Neural crest cell (in vitro differentiated cells): ENCODE results near the gene LRCOL1. TPM values are rescaled to one million over a fixed set of nuclear protein-coding genes. Genes with fewer than 3 reads are reported as not detected.

ENCODE experiments used
- DNase-seq: peaks from one replicate; pipeline ENCODE4 v3.0.0; 2021; ENCODE audit warnings: low read depth, mixed read lengths, low spot score
- H3K27ac Mint-ChIP-seq: one replicate; pipeline ENCODE4 v1.8.0; 2021; ENCODE audit warnings: mild to moderate bottlenecking, mixed read lengths; ENCODE audit not compliant: unreplicated experiment
- H3K27me3 Mint-ChIP-seq: 2 replicates; pipeline ENCODE4 v1.8.0; 2021; ENCODE audit warnings: low read depth, mild to moderate bottlenecking, mixed read lengths
- H3K36me3 Mint-ChIP-seq: 2 replicates; pipeline ENCODE4 v1.8.0; 2021; ENCODE audit warnings: low read depth, mild to moderate bottlenecking, mixed read lengths
- H3K4me1 Mint-ChIP-seq: 2 replicates; pipeline ENCODE4 v1.8.0; 2021; ENCODE audit warnings: mixed read lengths
- H3K4me3 Mint-ChIP-seq: one replicate; pipeline ENCODE4 v1.8.0; 2021; ENCODE audit warnings: mild to moderate bottlenecking, mixed read lengths
- H3K9me3 Mint-ChIP-seq: 2 replicates; pipeline ENCODE4 v1.8.0; 2021; ENCODE audit warnings: mixed read lengths
- CTCF ChIP-seq: fragments of 200-600 bp; sonication (generic); conservative IDR thresholded peaks from 2 replicates; pipeline ENCODE4 v1.5.0; 2021; ENCODE audit warnings: antibody characterized with exemption, mild to moderate bottlenecking
- total RNA-seq: library from RNA; stranded (reverse); gene quantifications from 2 replicates; pipeline ENCODE4 v1.2.1, GENCODE V29; 2021

Gene LRCOL1
- total RNA-seq, 1 donor from 2014 or later, result 1.7 TPM

GRCh38 chr12:132625731-132626430 lies 15.5 kb upstream of the LRCOL1 start:
- no peak for TF ChIP-seq CTCF
- no peak overlapping the region for H3K4me3 Mint-ChIP-seq
- no peaks in the 10 kb centered on the region for H3K9me3 Mint-ChIP-seq
- no peak overlapping the region for H3K27ac Mint-ChIP-seq
- no peak for DNase-seq
- peaks cover 13% of the 10 kb centered on the region for H3K27me3 Mint-ChIP-seq
- H3K4me1 Mint-ChIP-seq, result peaks cover 11% of the 10 kb centered on the region
- peaks cover 22% of the 10 kb centered on the region for H3K36me3 Mint-ChIP-seq

- Mint-ChIP-seq H3K4me3 (no peak overlapping the region), H3K36me3 (peaks cover 16% of the 10 kb centered on the region), H3K4me1 (peaks cover 11% of the 10 kb centered on the region), H3K27ac (peak overlapping the region; percentile 35), H3K27me3 (peaks cover 22% of the 10 kb centered on the region), H3K9me3 (no peaks in the 10 kb centered on the region)
- no peak for TF ChIP-seq CTCF
- no peak for DNase-seq
These were observed 14.7 kb upstream of the LRCOL1 start for GRCh38 chr12:132624910-132625630.

- Mint-ChIP-seq H3K4me1 (peaks cover 11% of the 10 kb centered on the region), H3K9me3 (no peaks in the 10 kb centered on the region), H3K27ac (no peak overlapping the region), H3K27me3 (peaks cover 23% of the 10 kb centered on the region), H3K36me3 (peaks cover 10% of the 10 kb centered on the region), H3K4me3 (no peak overlapping the region)
- no peak for DNase-seq
- no peak for TF ChIP-seq CTCF
These were observed 13.9 kb upstream of the LRCOL1 start for GRCh38 chr12:132624186-132624855.

- Mint-ChIP-seq H3K4me1 (peaks cover 11% of the 10 kb centered on the region), H3K36me3 (peaks cover 4% of the 10 kb centered on the region), H3K4me3 (peak overlapping the region; percentile 34), H3K9me3 (no peaks in the 10 kb centered on the region), H3K27me3 (peaks cover 23% of the 10 kb centered on the region), H3K27ac (no peak overlapping the region)
- DNase-seq, result no peak
- no peak for TF ChIP-seq CTCF
These were observed 12.9 kb upstream of the LRCOL1 start for GRCh38 chr12:132623072-132623869.

- Mint-ChIP-seq H3K36me3 (peaks cover 6% of the 10 kb centered on the region), H3K27me3 (peaks cover 30% of the 10 kb centered on the region), H3K4me1 (peaks cover 17% of the 10 kb centered on the region), H3K4me3 (peak overlapping the region; percentile 31), H3K9me3 (no peaks in the 10 kb centered on the region), H3K27ac (peak overlapping the region; percentile 88)
- TF ChIP-seq CTCF, result no peak
- no peak for DNase-seq
These were observed 12.2 kb upstream of the LRCOL1 start for GRCh38 chr12:132622437-132623071.
